HEK293T (cell line): ENCODE results near the gene RPL13.

Experiments used
- FOXM1 ChIP-seq: fragments of 450-650 bp; IDR thresholded peaks from 2 replicates; pipeline ENCODE4 v1.6.1; 2017; ENCODE audit warnings: mild to moderate bottlenecking, borderline replicate concordance
- L3MBTL2 ChIP-seq: fragments of 450-650 bp; conservative IDR thresholded peaks from 2 replicates; pipeline ENCODE4 v1.6.1; 2016; ENCODE audit warnings: mild to moderate bottlenecking
- LEF1 ChIP-seq: fragments of 450-650 bp; IDR thresholded peaks from 2 replicates; pipeline ENCODE4 v1.6.1; 2017; ENCODE audit warnings: mild to moderate bottlenecking, borderline replicate concordance
- SP1 ChIP-seq: fragments of 450-650 bp; IDR thresholded peaks from 2 replicates; pipeline ENCODE4 v1.6.1; 2017
- TARDBP ChIP-seq: fragments of 450-650 bp; IDR thresholded peaks from 2 replicates; pipeline ENCODE4 v1.6.1; 2016

GRCh38 chr16:89576153-89577054 is 15.9 kb downstream of the RPL13 start:
- TF ChIP-seq SP1 (no peak), LEF1 (no peak), FOXM1 (no peak), L3MBTL2 (no peak), TARDBP (no peak)
